ENCODE measurements around the gene TRIO. TPM values are rescaled to one million over a fixed set of nuclear protein-coding genes. Genes with fewer than 3 reads are reported as not detected.
"Not testable (repeated sequence)": the region's sequence is repeated elsewhere in the genome, so short reads cannot be mapped to it uniquely, and the experiment has no call there.

Gene TRIO
- total and polyA plus RNA-seq, 5 experiments from 2014 or later: 0.69 to 8.3 (median 4.0) TPM; not detected in 1

DNA sequence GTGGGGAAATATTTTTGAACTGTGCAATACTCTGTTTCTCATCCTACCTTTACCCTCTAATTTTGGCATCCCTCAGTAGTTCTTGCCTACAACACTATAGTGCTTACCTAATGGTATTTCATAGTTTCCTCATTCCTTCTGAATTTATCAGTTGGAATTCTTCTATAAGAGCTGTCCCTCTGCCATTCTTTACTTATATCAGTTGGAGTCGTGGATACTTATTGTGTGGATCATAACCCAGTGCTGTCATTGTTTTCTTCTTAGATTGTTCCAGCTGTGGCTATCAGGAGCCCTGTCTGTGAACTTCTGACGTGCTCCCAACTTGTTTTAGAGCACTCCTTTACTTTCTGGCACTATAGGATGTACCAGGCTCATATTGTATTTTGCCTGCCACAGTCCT lies 292.3 kb downstream of the TRIO start:
- Mint-ChIP-seq H3K27ac (no peak overlapping the region), H3K4me1 (peaks cover 5 to 12% (median 11%) of the 10 kb centered on the region in 4 donors), H3K9me3 (peaks cover 0 to 5% (median 0%) of the 10 kb centered on the region in 9 donors), H3K36me3 (no peaks in the 10 kb centered on the region), H3K27me3 (no peaks in the 10 kb centered on the region), H3K4me3 (no peak overlapping the region)
- no peak for ATAC-seq
- POLR2A ChIA-PET: no interaction called here
- no peak for DNase-seq

GRCh38 chr5:14436122-14436521 lies 293.0 kb downstream of the TRIO start:
- H3K9me3 Mint-ChIP-seq, H3K4me3 Mint-ChIP-seq, DNase-seq, H3K36me3 Mint-ChIP-seq, POLR2A ChIA-PET, H3K27me3 Mint-ChIP-seq, ATAC-seq: not testable (repeated sequence)
- Mint-ChIP-seq H3K27ac (peak overlapping the region in 1 of 10 donors; percentile 42), H3K4me1 (peaks cover 5 to 12% (median 11%) of the 10 kb centered on the region in 4 donors)

- ATAC-seq (no peak), DNase-seq (no peak)
- peaks cover 5 to 12% (median 11%) of the 10 kb centered on the region in 4 donors for H3K4me1 Mint-ChIP-seq
- POLR2A ChIA-PET: interaction anchor here (0.6 kb wide), 1 partner anchor 180 kb away, joined by 4 read pairs; no protein-coding TSS in a partner anchor
- no peak overlapping the region for H3K27ac Mint-ChIP-seq
- H3K4me3 Mint-ChIP-seq: no peak overlapping the region
- H3K9me3 Mint-ChIP-seq: peaks cover 0 to 5% (median 0%) of the 10 kb centered on the region in 9 donors
- H3K36me3 Mint-ChIP-seq: no peaks in the 10 kb centered on the region
- H3K27me3 Mint-ChIP-seq: no peaks in the 10 kb centered on the region
Observed at GRCh38 chr5:14436801-14437542, 293.8 kb downstream of the TRIO start.

DNA sequence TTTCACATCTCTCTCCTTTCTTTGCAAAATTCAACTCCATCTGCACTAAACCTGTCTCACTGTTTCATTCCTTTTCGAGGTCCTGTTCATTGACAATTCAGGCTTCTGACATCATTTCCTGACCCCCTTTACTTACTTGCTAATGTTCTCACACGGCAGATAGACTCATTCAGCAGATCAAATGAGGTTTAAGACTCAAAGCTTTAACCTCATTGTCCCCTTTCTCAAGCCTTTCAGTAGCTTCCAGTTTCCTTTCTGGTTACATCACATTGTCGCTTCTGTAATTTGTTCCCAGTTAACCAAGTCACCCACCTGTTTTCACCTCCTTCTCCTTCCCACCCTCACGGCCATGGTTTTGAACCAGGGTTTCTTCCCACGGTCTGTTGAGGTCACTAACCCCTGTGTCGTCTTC lies 295.1 kb downstream of the TRIO start:
- ATAC-seq: peak in 1 of 2 donors; percentile 70
- peaks cover 0 to 2% (median 0%) of the 10 kb centered on the region in 5 donors for H3K27me3 Mint-ChIP-seq
- POLR2A ChIA-PET: no interaction called here
- H3K9me3 Mint-ChIP-seq: peaks cover 0 to 5% (median 0%) of the 10 kb centered on the region in 9 donors
- peak overlapping the region in 2 of 10 donors; percentile 8 to 51 for H3K27ac Mint-ChIP-seq
- DNase-seq: peak in 2 of 10 donors; percentile 10 to 14
- no peak overlapping the region for H3K4me3 Mint-ChIP-seq
- H3K36me3 Mint-ChIP-seq: no peaks in the 10 kb centered on the region
- H3K4me1 Mint-ChIP-seq: peaks cover 4 to 12% (median 8%) of the 10 kb centered on the region in 4 donors

GRCh38 chr5:14439087-14439871 lies 296.1 kb downstream of the TRIO start:
- H3K9me3 Mint-ChIP-seq: peaks cover 0 to 5% (median 0%) of the 10 kb centered on the region in 9 donors
- H3K27me3 Mint-ChIP-seq: peaks cover 0 to 2% (median 0%) of the 10 kb centered on the region in 5 donors
- no peak for DNase-seq
- no peaks in the 10 kb centered on the region for H3K36me3 Mint-ChIP-seq
- no peak overlapping the region for H3K4me3 Mint-ChIP-seq
- H3K4me1 Mint-ChIP-seq: peaks cover 4 to 12% (median 8%) of the 10 kb centered on the region in 4 donors
- POLR2A ChIA-PET: no interaction called here
- H3K27ac Mint-ChIP-seq: no peak overlapping the region
- ATAC-seq: no peak

GRCh38 chr5:14440223-14440581 lies 297.1 kb downstream of the TRIO start:
- no peak for DNase-seq
- no peak overlapping the region for H3K4me3 Mint-ChIP-seq
- POLR2A ChIA-PET: no interaction called here
- H3K36me3 Mint-ChIP-seq: no peaks in the 10 kb centered on the region
- peak overlapping the region in 1 of 10 donors; percentile 71 for H3K27ac Mint-ChIP-seq
- no peak for ATAC-seq
- peaks cover 0 to 5% (median 0%) of the 10 kb centered on the region in 9 donors for H3K9me3 Mint-ChIP-seq
- peaks cover 4 to 12% (median 8%) of the 10 kb centered on the region in 4 donors for H3K4me1 Mint-ChIP-seq
- H3K27me3 Mint-ChIP-seq: peaks cover 0 to 2% (median 0%) of the 10 kb centered on the region in 5 donors

DNA sequence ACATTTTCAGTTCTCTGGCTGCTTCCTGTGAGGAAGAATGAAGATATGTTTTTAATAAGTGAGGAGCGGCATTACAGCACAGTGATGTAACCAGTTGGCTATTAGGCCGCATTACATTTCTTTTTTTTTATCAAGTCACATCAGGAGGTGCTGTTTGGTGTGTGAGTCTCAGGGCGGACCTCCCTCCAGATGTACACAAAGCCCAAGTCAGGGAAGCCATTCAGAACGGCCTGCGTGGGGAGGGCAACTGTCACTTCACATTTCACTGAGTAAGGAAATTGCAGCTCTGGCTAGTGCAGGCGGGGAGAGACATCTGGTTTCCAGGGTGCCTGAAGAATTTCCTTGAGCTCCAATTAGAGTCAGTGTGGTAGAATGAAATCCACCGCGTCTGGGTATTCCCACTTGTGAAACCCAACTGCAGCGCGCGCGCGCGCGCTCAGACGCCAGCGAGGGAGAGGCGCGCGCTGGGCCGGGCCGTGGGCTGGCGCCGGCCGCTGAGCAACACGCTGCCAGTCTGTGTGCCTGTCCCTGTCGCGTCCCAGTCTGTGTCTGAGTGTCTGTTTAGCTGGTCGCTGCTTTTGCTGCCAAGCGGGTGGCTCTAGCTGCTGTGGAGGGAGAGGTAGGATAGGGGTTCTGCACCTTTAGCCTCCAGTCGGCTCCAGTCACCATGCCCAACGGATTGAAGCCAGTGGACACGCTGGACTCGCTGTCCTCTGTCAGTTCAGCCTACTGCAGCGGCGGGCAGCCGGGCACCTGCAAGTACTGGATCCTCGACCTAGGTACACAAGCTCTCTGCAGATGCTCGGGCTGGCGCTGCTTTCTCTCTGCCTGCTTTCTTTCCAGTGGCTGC lies 297.7 kb downstream of the TRIO start:
- no peak overlapping the region for H3K27ac Mint-ChIP-seq
- H3K9me3 Mint-ChIP-seq: peaks cover 0 to 5% (median 0%) of the 10 kb centered on the region in 9 donors
- peaks cover 0 to 2% (median 0%) of the 10 kb centered on the region in 5 donors for H3K27me3 Mint-ChIP-seq
- peaks cover 4 to 12% (median 8%) of the 10 kb centered on the region in 4 donors for H3K4me1 Mint-ChIP-seq
- ATAC-seq (no peak), DNase-seq (no peak)
- H3K36me3 Mint-ChIP-seq: no peaks in the 10 kb centered on the region
- POLR2A ChIA-PET: no interaction called here
- no peak overlapping the region for H3K4me3 Mint-ChIP-seq

GRCh38 chr5:14441641-14442040 lies 298.5 kb downstream of the TRIO start:
- ATAC-seq (no peak), DNase-seq (no peak)
- Mint-ChIP-seq H3K36me3 (no peaks in the 10 kb centered on the region), H3K4me3 (no peak overlapping the region), H3K4me1 (peaks cover 4 to 12% (median 7%) of the 10 kb centered on the region in 4 donors), H3K9me3 (no peaks in the 10 kb centered on the region), H3K27ac (no peak overlapping the region), H3K27me3 (peaks cover 0 to 2% (median 0%) of the 10 kb centered on the region in 5 donors)
- POLR2A ChIA-PET: no interaction called here

DNA sequence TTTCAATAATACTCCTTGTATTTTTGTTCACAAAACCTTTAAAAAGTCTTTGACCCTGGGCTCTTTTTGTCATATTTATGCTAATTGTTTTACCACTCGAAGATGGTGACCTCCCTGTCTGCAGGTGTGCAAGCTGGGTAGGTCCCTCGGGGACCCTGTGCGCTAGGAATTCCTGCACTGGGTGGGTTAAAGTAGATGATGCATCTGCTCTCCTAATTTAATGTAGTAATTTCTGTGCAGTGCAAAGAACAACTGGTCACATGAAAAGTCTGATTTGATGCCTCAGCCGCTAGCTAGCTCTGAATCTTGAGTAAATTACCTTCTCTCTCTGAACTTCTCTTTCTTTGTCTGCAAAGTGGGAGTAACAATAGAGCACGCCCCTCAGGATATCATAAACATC lies 299.4 kb downstream of the TRIO start:
- POLR2A ChIA-PET: no interaction called here
- ATAC-seq (no peak), DNase-seq (no peak)
- H3K27ac Mint-ChIP-seq: no peak overlapping the region
- no peaks in the 10 kb centered on the region for H3K9me3 Mint-ChIP-seq
- no peaks in the 10 kb centered on the region for H3K36me3 Mint-ChIP-seq
- H3K4me1 Mint-ChIP-seq: peaks cover 4 to 12% (median 7%) of the 10 kb centered on the region in 4 donors
- H3K27me3 Mint-ChIP-seq: peaks cover 0 to 2% (median 0%) of the 10 kb centered on the region in 5 donors
- no peak overlapping the region for H3K4me3 Mint-ChIP-seq

- no peaks in the 10 kb centered on the region for H3K9me3 Mint-ChIP-seq
- ATAC-seq (no peak), DNase-seq (no peak)
- H3K36me3 Mint-ChIP-seq: no peaks in the 10 kb centered on the region
- POLR2A ChIA-PET: no interaction called here
- H3K27me3 Mint-ChIP-seq: peaks cover 0 to 2% (median 0%) of the 10 kb centered on the region in 5 donors
- H3K4me1 Mint-ChIP-seq: peaks cover 0 to 2% (median under 1%) of the 10 kb centered on the region in 4 donors
- H3K27ac Mint-ChIP-seq: no peak overlapping the region
- no peak overlapping the region for H3K4me3 Mint-ChIP-seq
Observed at GRCh38 chr5:14443671-14444093, 300.5 kb downstream of the TRIO start.

DNA sequence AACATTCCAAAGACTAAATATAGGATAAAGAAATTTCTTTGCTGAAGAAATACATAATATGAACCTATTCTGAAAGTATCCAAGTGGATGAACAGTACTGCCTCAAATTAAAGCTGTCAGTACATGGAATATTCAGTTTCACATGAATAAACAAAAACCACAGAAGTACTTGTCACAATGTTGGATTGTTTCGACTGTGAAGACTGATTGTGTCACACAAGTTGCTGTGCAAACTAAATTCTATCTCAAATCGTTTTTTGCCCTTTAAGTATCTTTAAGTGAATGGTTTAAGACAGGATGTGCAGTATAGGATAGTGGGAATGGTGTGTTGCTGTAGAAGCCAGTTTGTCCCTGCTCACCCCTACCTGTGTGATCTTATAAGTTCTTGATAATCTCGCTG lies 301.0 kb downstream of the TRIO start:
- Mint-ChIP-seq H3K27me3 (peaks cover 0 to 2% (median 0%) of the 10 kb centered on the region in 5 donors), H3K9me3 (no peaks in the 10 kb centered on the region), H3K36me3 (no peaks in the 10 kb centered on the region), H3K27ac (no peak overlapping the region), H3K4me1 (no peaks in the 10 kb centered on the region), H3K4me3 (no peak overlapping the region)
- DNase-seq (no peak), ATAC-seq (no peak)
- POLR2A ChIA-PET: no interaction called here

DNA sequence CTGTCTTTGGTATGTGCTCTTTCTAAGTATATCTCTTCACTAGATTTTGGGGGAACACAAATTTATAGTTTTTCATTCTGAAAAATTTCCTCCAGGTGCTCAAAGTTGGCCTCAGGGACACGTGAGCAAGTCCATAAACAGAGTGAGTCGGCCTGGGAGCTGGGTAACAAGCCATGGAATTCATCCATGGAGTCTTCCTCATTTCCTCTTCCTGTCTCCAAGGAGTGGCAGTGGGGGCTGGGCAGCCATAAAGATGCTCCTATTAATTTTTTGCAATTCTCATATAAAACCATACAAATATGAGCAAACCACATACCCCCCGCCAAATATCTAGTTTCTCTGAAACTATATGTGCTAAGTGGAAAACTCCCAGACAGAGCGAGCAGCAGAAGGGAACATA lies 301.9 kb downstream of the TRIO start:
- Mint-ChIP-seq H3K27me3 (peaks cover 0 to 2% (median 0%) of the 10 kb centered on the region in 5 donors), H3K36me3 (no peaks in the 10 kb centered on the region), H3K4me1 (no peaks in the 10 kb centered on the region), H3K9me3 (no peaks in the 10 kb centered on the region), H3K27ac (no peak overlapping the region), H3K4me3 (no peak overlapping the region)
- DNase-seq (no peak), ATAC-seq (no peak)
- POLR2A ChIA-PET: no interaction called here
